HG03457 (cell line): ENCODE measurements around the gene PLEKHH1.
"Not testable (repeated sequence)": the region's sequence is repeated elsewhere in the genome, so short reads cannot be mapped to it uniquely, and the experiment has no call there.

Experiments used
- ATAC-seq: cut with Tn5 transposase; IDR thresholded peaks from one replicate; pipeline ENCODE4 v1.9.1; 2021; ENCODE audit warnings: moderate number of reproducible peaks; ENCODE audit not compliant: unreplicated experiment

PLEKHH1 gene

DNA sequence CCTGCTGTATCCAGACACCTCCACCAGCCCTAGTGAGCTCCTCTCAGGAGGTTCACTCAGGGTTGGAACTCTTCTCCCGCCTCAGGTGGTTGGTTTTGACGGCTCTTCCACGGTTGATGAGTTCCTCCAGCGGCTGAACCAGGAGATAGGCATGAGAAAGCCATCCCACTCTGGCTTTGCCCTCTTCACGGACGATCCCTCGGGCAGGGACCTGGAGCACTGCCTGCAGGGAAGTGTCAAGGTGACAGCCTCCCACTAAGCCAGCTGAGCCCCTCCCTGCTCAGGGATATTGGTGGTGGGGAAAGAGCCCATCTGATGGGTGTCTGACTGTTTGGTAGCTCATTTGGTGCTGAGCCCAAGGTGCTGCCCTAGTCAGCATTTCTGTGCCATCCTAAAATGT, 46.5 kb downstream of the PLEKHH1 start:
- ATAC-seq = no peak

DNA sequence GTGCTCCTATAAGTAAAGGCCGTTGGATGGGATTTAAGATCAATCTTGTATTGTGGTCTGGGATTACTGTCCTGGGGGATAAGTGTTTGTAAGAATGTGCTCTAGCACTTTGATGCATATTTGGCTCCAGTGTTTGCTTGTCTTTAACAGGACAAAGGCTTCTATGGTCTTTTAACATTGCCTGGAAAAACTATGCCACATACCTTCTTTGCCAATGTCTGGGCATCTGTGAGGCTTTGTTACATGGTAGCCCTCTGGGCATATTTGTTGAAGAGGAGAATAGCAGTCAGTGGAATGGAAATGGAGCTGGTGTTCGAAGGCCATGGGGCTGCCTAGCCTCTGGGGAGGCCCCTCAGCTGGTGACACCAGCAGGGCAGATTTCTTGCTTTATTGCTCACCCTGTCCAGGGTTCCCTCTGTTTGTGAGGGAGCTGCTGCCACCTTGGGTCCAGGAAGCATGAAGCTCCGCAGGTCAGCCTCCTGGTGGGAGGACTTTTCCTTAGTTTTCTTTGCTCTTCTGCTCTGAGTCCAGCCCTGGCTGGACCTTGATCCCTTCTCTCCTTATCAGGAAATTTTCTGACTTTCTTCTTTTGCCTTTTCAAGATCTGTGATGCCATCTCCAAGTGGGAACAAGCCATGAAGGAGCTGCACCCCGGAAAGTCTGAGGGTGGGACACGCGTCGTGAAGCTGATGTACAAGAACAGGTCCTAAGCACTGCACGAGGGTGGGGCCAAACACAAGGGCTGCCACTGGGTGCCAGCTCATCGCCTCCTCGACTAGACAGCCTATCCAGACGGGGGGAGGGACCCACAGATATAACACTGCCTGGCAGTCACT, 47.5 kb downstream of the PLEKHH1 start:
- no peak for ATAC-seq

DNA sequence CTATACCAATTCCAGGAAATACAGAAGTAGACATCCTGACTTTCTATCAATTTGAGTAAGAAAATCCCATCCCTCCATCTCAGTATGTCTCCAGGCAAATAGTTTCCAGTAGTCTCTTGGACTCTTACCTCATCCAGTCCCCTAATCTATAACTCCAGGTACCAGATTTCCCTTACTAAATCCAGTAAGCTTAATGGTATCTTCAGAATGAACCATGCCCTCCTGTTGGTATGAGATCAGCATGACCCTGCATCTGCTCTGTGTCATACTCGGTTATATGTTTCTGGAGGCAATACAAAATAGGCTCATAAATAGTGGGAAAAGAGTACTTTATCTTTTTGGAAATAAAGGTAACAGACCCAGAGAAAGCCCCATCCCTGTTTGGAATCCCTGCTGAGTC, 48.6 kb downstream of the PLEKHH1 start:
- no peak for ATAC-seq

- no peak for ATAC-seq
Measured at GRCh38 chr14:67582061-67582460, 49.0 kb downstream of the PLEKHH1 start.

GRCh38 chr14:67583711-67584644, 50.9 kb downstream of the PLEKHH1 start:
- ATAC-seq = no peak

- no peak for ATAC-seq
Measured at GRCh38 chr14:67584978-67585377, 51.9 kb downstream of the PLEKHH1 start.

DNA sequence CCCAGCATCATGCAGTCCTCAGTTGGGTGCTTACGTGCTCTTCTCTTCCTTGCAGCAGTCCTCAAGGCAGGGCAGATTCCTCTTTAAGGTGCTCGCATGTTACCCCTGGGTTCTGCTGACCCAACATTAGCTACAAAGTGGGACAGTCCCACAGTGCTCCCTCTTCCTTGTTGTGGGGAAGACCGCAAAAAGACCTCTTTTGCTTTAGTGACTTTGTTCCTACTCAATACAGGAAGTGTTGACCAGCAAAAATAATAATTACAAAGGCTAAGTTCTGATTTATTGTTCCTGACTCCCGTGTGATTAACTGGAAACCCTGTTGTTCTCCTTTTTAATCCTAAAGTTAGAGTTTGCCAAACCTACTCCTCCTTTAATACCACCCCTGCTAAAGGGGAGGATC, 53.3 kb downstream of the PLEKHH1 start:
- no peak for ATAC-seq

DNA sequence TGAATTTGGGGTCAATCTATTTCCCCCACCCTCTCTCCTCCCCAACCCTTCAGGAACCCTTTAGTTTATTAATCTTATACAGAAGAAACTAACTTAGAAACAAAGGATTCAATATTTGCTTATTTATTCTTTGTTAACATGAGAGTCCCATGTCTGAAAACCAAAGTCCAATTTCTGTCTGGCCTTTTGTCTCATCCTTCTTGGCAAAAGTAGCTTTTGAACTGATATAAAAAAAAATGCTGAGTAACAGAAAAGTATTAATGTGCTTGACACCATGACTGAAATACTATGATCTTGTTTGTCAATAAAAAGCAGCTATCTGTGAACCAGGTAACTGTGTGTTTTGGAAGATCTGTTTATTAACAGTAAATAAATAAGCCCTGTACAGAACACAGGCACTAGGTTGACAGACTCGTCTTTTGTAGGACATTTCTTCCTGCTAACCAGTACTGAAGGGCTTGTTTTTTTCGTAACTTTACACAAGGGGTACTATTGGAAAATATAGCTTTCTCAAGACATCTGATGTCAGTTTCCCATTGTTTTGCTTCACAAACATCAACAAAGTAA, 56.2 kb downstream of the PLEKHH1 start:
- no peak for ATAC-seq

- not testable (repeated sequence) for ATAC-seq
Measured at GRCh38 chr14:67593650-67594049, 60.6 kb downstream of the PLEKHH1 start.

DNA sequence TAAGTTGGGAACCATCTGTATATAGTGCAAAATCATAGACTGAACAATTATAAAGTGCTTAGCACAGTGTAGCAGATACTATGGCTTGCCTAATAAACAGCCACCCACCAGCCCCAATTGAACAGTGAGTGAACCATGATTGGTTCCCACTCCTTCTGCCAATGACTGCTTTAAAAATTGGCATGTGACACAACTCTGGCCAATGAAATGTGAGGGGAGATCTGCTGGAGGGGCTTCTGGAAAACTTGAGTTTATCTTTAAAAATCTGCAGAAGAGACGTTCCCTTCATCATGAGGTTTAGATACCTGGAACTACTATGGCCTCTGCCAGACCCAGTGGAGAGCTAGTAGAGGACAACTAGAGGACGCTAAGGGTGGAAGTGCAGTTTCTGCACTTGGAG, 62.3 kb downstream of the PLEKHH1 start:
- ATAC-seq = no peak

DNA sequence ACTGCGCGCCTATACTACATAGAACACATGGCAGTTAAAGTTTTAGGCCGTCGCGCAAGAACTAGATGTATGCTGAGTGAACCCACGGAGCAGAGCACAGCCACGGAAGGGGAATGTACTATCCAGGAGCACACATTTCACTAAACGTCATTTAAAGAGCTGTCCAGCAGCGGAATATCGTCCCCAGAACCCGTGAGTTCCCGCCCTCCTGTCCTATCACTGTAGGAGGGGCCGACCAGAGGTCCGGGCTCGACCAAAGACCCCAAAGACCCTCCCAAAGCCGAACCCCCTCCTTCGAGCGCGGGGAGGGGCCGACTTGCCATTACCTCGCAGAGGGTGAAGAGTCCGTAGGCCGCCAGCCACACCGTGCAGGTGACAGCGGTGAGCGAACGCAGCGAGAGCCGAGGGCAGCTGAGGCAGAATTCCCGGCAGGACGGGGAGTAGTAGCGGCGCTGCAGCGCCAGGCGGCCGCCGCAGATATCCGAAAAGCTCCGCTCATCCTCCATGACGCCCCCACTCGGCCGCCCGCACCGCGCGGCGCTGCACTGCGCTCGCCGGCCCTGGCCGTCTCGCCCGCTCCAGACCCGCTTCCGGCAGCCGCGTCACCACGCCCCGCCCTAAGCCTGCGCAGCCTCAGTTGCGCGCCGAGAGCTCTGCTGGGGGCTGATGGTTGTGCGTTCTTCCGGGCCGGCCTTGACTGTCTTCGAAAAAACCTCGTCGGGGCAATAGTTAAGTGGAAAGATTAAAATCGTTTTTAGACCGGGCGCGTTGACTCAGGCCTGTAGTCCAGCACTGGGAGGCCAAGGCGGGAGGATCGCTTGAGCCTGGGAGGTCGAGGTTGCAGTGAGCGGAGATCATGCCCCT, 66.8 kb downstream of the PLEKHH1 start, which contains the start of gene PIGH:
Gene PIGH (minus strand): TSS at position 571 of the 864 bp plus-strand sequence. CDS start 65 bp downstream, at position 506.
- ATAC-seq = peak; percentile 75

- not testable (repeated sequence) for ATAC-seq
Measured at GRCh38 chr14:67600562-67600974, 67.5 kb downstream of the PLEKHH1 start.

GRCh38 chr14:67602076-67602475, 69.0 kb downstream of the PLEKHH1 start:
- no peak for ATAC-seq

DNA sequence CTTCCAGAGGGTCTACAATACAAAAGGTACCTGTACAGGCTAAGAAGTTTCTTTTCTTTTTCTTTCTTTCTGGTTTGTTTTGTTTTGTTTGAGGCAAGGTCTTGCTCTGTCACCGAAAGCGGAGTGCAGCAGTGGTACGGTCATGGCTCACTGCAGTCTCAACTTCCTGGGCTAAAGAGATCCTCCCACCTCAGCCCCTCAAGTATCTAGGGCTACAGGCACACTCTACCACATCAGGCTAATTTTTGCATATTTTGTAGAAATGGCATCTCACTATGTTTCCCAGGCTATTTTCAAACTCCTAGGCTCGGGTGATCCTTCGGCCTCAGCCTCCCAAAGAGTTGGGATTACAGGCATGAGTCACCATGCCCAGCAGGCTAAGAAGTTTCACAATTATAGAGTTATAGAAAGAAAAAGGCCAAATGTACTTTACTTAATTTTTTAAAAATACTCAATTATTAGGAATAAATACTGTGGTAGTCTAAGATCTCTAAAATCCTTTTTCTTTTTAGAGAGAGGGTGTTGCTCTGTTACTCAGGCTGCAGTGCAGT, 70.0 kb downstream of the PLEKHH1 start:
- ATAC-seq = peak; percentile 52

DNA sequence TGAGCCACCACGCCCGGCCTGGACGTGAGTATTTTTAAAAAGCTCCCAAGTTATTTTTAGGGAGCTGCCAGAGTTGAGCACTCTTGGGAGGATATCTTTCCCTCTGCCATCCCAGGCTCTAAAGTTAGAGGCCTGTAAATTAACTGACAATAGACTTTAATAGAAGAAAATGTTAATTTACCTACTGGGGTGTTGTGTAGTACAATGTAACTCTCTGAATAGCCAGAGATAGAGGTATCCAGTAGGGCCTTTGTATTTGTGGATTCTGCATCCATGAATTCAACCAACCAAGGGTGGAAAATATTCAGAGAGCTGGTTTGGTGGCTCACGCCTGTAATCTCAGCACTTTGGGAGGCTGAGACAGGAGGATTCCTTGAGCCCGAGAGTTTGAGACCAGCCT, 74.6 kb downstream of the PLEKHH1 start:
- ATAC-seq = no peak

DNA sequence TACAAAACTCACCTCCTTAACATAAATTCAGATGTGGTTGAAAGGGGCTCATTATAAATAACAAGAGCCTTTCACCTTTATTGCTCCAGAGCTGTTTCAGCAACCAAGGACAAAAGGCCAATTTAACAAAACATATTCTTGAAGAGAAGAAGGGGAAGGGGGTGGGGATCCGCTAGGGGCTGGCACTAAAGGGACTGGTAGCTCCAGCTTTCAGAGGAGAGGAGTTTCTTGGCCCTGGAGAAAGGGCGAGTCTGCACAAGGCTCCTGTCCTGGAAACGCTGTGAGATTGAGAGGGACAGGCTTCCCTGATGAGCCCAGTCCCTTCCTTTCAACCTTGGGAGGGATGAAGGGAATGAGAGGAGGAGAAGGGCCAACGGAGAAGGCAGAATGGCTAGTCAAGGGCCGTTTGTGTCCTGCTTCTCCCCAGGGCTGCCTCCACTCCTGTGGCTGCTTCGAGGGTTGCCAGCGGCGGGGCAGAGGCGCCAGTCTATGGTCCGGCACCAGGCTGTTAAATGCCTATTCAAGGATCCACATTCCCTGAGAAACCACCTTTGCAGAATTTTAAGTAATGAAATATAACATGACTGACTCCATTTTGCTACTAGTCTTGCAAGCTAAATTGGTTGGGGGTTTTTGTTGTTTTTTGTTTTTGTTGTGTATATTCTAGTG, 76.7 kb downstream of the PLEKHH1 start:
- ATAC-seq = no peak

- ATAC-seq = no peak
Measured at GRCh38 chr14:67610491-67610890, 77.4 kb downstream of the PLEKHH1 start.

DNA sequence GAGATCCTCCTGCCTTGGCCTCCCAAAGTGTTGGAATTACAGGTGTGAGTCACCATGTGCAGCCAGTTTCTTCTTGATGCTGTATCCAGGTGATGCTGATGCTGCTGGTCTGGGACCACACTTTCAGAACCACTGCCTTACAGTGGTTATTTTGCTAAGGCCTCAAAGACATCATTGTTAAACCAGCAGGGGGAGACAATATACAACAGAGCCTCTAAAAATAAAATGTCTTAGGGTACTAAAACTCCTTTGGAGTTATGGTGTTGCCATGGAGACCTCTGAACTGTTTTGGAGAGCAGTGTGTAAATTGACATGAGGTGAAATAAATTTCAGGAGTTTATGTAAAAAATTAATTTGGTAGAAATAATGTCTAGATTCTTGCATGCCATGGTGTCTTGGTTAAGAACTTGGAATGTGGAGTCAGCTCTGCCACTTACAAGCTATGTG, 85.5 kb downstream of the PLEKHH1 start:
- no peak for ATAC-seq

DNA sequence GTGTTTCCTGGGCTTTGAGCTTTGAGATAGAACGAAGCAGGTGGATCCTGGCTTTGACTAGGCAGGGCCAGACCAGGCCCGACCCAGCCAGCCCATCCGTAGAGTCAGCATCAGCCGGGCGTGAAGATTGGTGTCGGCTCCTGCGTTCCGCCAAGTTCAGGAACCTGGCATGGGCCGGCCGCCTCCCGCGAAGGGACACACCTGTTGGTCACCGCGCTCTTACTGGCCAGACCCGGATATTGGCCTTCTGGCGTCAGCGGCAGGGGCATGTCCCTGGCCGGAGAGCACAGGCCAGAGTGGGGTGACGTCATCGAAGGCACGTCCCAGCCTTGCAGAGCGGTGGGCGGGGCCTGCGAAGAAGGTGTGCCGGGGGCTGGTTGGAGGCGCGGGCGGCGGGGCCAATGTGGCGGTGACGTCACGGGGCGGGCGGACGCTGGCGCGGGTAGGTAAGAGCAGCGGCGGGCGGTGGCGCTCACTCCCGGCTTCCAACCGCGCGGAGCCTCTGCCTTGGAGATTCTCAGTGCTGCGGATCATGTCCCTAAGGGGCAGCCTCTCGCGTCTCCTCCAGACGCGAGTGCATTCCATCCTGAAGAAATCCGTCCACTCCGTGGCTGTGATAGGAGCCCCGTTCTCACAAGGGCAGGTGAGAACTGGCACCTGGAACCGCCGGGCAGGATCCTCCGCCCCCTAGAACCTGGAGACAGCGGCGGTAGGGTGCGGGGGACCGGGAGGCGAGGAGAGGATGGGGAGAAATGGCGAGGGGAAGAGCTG, 86.5 kb downstream of the PLEKHH1 start, which contains the start of gene ARG2:
Gene ARG2 (plus strand): TSS at position 475 of the 771 bp plus-strand sequence. CDS start 58 bp downstream, at position 533.
- peak; percentile 91 for ATAC-seq
